GM19099 (cell line): ENCODE data around the gene CDKN2C.

Source experiments
- POLR2A ChIP-seq: IDR thresholded peaks from 3 replicates; pipeline ENCODE4 v1.6.1; 2011; ENCODE audit warnings: low read depth; ENCODE audit not compliant: insufficient read length; ENCODE audit errors: extremely low read depth

CDKN2C gene

GRCh38 chr1:50989694-50990093 is 19.6 kb downstream of the CDKN2C start:
- no peak for TF ChIP-seq POLR2A

- TF ChIP-seq POLR2A = no peak
These were observed 22.7 kb downstream of the CDKN2C start for GRCh38 chr1:50992532-50993318.

GRCh38 chr1:50993645-50994044 is 23.6 kb downstream of the CDKN2C start:
- no peak for TF ChIP-seq POLR2A

GRCh38 chr1:50994997-50995396 is 25.0 kb downstream of the CDKN2C start:
- TF ChIP-seq POLR2A = no peak

GRCh38 chr1:50995651-50996050 is 25.6 kb downstream of the CDKN2C start:
- no peak for TF ChIP-seq POLR2A

GRCh38 chr1:50996083-50996482 is 26.0 kb downstream of the CDKN2C start:
- TF ChIP-seq POLR2A = no peak

GRCh38 chr1:51000160-51000559 is 30.1 kb downstream of the CDKN2C start:
- TF ChIP-seq POLR2A = no peak

GRCh38 chr1:51000651-51001050 is 30.6 kb downstream of the CDKN2C start:
- TF ChIP-seq POLR2A = no peak

- TF ChIP-seq POLR2A = no peak
These were observed 32.5 kb downstream of the CDKN2C start for GRCh38 chr1:51002516-51002915.

GRCh38 chr1:51009381-51009780 is 39.3 kb downstream of the CDKN2C start:
- no peak for TF ChIP-seq POLR2A

- TF ChIP-seq POLR2A = no peak
These were observed 44.8 kb downstream of the CDKN2C start for GRCh38 chr1:51014878-51015277.

- TF ChIP-seq POLR2A = no peak
These were observed 49.8 kb downstream of the CDKN2C start for GRCh38 chr1:51019811-51020210.
